NCI-H446 (cell line): Measurements from ENCODE around the gene AOC2.
A peak's percentile ranks its signal among the peaks of the same experiment; 100 is the strongest.

ENCODE experiments used
- DNase-seq, 2 experiments: peaks; one replicate each; lab custom pipeline; 2025; lab: John Stamatoyannopoulos, UW

The AOC2 gene

GRCh38 chr17:42844271-42844670, at the start of gene AOC2:
Gene AOC2 (plus strand): TSS chr17:42844580. CDS start chr17:42844627, 47 bp downstream.
- no peak for DNase-seq

DNA sequence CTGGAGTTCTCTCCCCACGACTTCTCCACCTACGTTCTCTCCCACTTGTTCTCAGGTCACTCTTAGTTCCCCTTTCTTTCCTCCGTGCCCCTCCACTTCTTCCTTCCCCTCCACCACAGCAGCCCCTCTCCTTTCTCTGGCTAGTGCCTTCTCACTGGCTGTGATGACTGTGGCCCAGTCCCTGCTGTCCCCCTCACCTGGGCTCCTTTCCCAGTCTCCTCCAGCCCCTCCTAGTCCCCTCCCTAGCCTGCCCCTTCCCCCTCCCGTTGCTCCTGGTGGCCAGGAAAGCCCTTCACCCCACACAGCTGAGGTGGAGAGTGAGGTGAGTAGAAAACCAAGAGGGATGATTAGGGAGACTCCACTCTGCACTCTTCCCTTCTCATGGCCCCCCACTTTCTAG, 49.3 kb upstream of the AOC2 start:
- DNase-seq, result no peak

GRCh38 chr17:42795465-42795864, 48.9 kb upstream of the AOC2 start:
- DNase-seq, result no peak

GRCh38 chr17:42796066-42796758, 48.2 kb upstream of the AOC2 start:
- no peak for DNase-seq

DNA sequence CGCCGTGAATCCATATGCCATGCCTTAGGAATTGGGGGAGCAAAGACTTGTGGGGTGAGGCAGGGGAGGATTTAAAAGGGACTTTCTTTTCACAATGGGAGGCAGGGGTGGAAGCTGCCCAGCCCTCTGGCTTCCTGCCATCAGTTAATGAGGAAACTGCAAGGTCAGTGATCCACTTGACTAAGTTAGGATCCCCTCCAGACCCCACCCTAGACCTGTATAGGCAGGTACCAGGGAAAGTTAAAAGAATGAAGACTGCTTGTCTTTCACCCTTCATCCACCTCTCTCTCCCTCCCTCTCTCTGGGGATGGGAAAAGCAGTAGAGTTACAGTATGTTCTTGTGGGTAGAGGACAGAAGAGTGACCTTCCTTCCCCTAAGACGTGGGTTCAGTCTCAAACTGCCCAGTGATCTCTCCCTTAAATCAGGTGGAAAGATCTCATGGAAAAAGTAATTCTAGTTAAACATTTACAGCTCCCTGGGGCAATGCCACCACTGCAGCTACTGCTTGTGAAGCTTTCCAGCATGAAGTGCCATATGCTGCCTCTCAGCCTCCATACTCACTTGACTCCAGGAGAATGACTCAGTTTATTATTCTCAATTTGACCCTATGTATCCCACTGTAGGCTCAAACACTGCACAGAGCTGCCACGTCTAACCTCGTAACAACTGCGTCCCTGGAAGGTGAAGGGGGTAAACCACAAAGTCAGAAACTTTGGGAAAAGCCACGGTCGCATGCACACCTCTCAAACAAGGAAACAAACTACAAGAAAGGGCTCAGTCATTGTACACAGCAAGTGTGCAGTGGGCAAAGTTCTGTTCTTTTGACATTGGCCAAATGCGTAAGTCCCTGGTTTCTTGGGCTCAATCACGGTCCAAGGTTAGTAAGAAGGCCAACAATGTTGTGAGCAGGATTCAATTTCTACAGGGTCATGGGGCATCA, 47.0 kb upstream of the AOC2 start:
- no peak for DNase-seq

- no peak for DNase-seq
These were observed 46.4 kb upstream of the AOC2 start for GRCh38 chr17:42798011-42798382.

- peak; percentile 72 to 85 for DNase-seq
These were observed 45.7 kb upstream of the AOC2 start, which contains the start of the genes CNTD1 and COA3 for GRCh38 chr17:42798383-42799380. Gene CNTD1 (plus strand): TSS chr17:42798861. CDS start chr17:42799068, 207 bp downstream. Gene COA3 (minus strand): TSS chr17:42798704. CDS start chr17:42798681, 23 bp downstream.

GRCh38 chr17:42803074-42803883, 41.1 kb upstream of the AOC2 start:
- DNase-seq, result no peak

- DNase-seq, result no peak
These were observed 39.4 kb upstream of the AOC2 start for GRCh38 chr17:42804918-42805367.

- no peak for DNase-seq
These were observed 38.1 kb upstream of the AOC2 start for GRCh38 chr17:42806249-42806648.

DNA sequence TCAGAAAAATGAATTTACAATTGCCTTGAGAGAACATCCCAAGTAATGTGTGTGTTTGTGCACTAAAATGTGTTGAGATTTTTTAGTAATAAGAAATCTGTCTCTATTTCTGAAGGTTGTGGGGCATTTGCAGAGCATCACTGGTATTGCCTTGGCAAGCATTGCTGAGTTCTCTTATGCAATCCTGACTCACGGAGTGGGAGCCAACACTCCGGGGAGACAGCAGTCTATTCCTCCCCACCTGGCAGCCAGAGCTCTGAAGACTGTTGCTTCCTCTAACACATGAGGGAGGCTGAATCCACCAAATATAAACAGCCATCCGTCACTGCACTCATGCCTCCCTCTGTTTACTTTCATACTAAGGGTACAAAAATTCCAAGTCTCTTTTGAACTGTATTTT, 35.1 kb upstream of the AOC2 start:
- DNase-seq, result no peak

DNA sequence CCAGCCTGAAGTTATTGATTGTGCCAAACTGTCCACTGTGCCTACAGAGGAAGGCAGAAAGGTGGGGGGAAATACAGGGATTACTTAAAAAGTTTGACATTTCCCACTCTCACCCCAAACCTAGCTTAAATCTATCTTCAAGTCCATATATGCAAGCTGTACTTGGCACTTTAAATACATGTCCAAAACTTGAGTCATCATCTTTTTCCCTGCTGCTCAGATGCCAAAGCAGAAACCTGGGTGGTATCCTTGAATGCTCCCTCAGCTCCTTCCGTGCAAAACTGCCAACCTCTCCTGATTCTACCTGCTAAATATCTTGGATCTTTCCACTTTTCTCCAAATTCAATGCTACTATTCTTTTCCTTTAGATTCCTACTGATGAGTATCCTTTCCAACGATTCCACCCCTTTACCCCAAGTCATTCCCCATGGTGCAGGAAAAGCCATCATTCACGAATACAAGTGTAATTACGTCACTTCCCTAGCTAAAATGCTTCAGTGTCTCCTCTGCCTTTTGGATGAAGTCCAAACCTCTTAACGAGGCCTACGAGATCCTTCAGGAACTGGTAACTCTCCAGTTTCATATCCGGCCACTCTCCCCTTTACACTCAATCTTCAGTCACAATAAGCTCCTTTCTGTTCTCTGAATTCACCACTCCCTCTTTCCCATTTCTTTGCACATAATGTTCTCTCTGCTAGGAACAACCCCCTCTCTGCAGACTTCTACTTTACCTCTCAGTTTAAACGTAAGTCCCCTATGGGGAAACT, 29.6 kb upstream of the AOC2 start:
- DNase-seq, result no peak

GRCh38 chr17:42817866-42818265, 26.5 kb upstream of the AOC2 start:
- no peak for DNase-seq

- no peak for DNase-seq
These were observed 26.0 kb upstream of the AOC2 start for GRCh38 chr17:42818379-42818778.

GRCh38 chr17:42819939-42820535, 24.3 kb upstream of the AOC2 start:
- peak; percentile 6 to 25 for DNase-seq

DNA sequence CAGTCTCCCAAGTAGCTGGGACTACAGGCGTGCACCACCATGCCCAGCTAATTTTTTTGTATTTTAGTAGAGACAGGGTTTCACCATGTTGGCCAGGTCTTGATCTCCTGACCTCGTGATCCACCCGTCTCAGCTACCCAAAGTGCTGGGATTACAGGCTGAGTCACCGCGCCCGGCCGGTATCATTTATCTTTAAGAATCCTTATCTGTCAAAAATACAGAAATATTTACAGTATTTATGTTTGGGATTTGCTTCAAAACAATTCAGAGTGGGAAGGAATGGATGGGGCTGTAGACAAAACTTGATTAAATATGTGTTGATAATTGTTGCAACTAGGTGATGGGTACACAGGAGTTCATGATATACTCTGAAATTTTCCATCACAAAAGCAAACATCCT, 23.2 kb upstream of the AOC2 start:
- DNase-seq, result no peak

- DNase-seq, result no peak
These were observed 16.9 kb upstream of the AOC2 start for GRCh38 chr17:42827472-42827871.

DNA sequence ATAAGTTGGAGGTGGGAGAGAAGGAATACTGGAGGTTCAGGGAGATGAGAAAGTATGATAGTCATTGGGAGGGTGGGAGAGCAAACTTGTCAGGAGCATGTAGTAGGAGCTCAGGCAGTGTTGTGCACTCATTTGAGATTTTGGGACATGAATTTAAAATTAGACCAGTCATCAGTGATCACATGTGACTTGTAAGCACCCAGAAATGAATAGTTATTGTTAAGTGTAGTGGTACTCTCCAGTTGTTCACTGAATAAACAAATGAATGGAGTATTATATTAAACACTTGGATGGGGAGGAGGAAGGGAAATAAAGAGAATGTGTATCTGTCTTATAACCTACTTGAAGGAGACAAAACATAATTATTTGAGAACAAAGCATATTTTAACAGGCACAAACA, 13.4 kb upstream of the AOC2 start:
- no peak for DNase-seq

DNA sequence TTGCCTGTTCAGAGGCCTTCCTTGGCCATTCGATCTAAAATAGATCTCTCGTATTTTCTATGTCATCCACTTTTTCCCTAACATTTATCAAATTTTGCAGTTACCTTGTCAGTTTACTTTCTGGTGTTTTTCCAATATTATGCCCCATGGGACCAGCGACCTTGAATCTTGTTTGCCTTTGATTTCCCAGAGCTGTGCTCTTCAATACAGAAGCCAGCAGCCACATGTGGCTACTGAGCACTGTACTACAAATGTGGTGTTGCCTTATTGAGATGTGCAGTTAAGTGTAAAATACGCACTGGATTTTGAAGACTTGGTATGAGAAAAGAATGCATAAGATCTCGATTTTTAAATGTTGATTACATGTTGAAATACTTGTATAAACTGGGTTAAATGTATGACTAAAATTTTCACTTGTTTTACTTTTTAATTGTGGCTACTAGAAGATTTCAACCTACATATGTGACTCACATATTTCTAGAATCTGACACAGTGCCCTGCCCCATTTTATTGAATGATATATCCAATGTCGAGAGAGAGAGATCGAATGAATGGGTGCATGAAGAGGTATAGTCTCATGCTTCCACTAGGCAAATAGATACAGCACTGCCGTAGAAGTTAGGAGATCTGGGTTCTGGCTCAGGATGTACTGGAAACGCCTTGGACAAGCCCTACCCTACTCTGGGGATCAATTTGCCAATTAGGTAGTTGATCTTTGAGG, 12.0 kb upstream of the AOC2 start:
- DNase-seq, result no peak
